G401 (cell line): Measurements from ENCODE around the gene GAB2. TPM values are rescaled to one million over a fixed set of nuclear protein-coding genes. Genes with fewer than 3 reads are reported as not detected.

ENCODE experiments used
- DNase-seq: peaks from one replicate; pipeline ENCODE4 v3.0.0-alpha.2; 2015; ENCODE audit warnings: low spot score
- in situ Hi-C: cut with HindIII; loops from 2 replicates; pipeline ENCODE4 v1.10.0; 2016; ENCODE audit warnings: low sequenced_read_pairs, mixed read lengths
- total RNA-seq: library from RNA; depleted of rRNA; stranded (reverse); fragments of >200 nt; shearing (Covaris generic); gene quantifications from 2 replicates; pipeline ENCODE4 v1.2.3, GENCODE V29; 2014; rRNA removed

The GAB2 gene
- total RNA-seq, 1 experiment from 2014 or later = 13.9 TPM

- in situ Hi-C loops = no loop called here
- DNase-seq = no peak
These were observed 250.7 kb downstream of the GAB2 start for GRCh38 chr11:78166855-78167469.

Other genes with a start within 250 kb of the GAB2 start
- 3.1 and 4.3 TPM in 2 replicates for gene KCTD21, start 229.2 kb downstream of the GAB2 start, total RNA-seq
- gene USP35, start 228.9 kb downstream of the GAB2 start, total RNA-seq = 7.5 and 12.7 TPM in 2 replicates
- gene NARS2, start 157.0 kb upstream of the GAB2 start, total RNA-seq = 34.6 and 54.9 TPM in 2 replicates